Measurements from ENCODE around the gene MTA1. TPM values are rescaled to one million over a fixed set of nuclear protein-coding genes. Genes with fewer than 3 reads are reported as not detected.

The MTA1 gene
- total and polyA plus RNA-seq, 2 donors (not counting 1 experiment from before 2014, with no cell fraction given): 137 to 147 TPM

DNA sequence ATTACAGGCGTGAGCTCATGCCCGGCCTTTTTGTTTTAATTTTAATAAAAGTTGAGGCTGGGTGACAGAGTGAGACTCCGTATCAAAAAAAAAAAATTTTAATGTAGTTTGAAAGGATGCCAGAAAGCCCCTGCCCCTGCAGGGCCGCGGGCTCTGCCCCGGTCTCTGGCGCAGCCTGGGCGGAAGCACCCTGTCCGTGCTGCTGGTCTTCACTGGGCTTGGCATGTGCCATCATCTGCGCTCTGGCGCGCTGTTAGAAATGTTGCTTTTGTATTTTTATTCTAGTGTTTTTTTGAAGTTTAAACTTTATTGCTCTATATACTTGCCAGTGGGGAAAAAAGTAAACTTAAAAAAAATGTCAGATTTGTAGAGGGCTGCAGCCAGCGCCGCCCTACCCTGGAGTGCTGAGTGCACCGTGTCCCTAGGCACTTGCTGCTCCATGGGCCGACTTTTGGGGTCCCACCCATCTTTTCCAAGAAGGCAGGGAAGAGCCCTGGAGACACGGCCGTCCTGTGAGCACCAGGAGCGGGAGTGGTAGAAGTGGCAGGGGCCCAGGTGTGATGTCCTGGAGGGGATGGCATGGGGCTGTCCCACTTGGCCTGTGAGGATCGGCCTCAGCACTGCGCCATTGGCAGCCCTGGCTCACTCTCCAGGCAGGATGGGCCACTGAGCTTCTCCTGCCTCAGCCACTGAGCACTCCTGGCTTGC is 4.0 kb downstream of the MTA1 start:
- H3K9ac ChIP-seq (ENCODE audit: low read length): no peak overlapping the region
- no peak overlapping the region for H3K4me2 ChIP-seq (replicated peaks; ENCODE audit: low read depth, low read length, poor library complexity, severe bottlenecking)
- peaks cover 0 to 4% (median 0%) of the 10 kb centered on the region in 4 experiments for H3K27me3 ChIP-seq (replicated peaks in 1 of 4; ENCODE audit: control extremely low read depth in 1 of 4, control insufficient read depth in 3 of 4, insufficient read depth in 4 of 4, low read length in 3 of 4)
- TF ChIP-seq EZH2 (IDR thresholded peaks at IDR 0.05; ENCODE audit: borderline replicate concordance, insufficient read depth, low read depth, low read length, poor library complexity, severe bottlenecking): no peak
- TF ChIP-seq, protein P1, sequence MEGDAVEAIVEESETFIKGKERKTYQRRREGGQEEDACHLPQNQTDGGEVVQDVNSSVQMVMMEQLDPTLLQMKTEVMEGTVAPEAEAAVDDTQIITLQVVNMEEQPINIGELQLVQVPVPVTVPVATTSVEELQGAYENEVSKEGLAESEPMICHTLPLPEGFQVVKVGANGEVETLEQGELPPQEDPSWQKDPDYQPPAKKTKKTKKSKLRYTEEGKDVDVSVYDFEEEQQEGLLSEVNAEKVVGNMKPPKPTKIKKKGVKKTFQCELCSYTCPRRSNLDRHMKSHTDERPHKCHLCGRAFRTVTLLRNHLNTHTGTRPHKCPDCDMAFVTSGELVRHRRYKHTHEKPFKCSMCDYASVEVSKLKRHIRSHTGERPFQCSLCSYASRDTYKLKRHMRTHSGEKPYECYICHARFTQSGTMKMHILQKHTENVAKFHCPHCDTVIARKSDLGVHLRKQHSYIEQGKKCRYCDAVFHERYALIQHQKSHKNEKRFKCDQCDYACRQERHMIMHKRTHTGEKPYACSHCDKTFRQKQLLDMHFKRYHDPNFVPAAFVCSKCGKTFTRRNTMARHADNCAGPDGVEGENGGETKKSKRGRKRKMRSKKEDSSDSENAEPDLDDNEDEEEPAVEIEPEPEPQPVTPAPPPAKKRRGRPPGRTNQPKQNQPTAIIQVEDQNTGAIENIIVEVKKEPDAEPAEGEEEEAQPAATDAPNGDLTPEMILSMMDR (IDR thresholded peaks at IDR 0.05): no peak
- H3K4me3 ChIP-seq (ENCODE audit: control extremely low read depth in 1 of 5, extremely low read depth in 1 of 5, insufficient read depth in 1 of 5, low read depth in 2 of 5, low read length in 4 of 5): no peak overlapping the region
- peaks cover 27 to 31% of the 10 kb centered on the region in 2 donors for H3K4me1 ChIP-seq (ENCODE audit: control insufficient read depth in 2 of 2, insufficient read depth in 2 of 2, low read length in 2 of 2)
- no peak overlapping the region for H3K27ac ChIP-seq (ENCODE audit: low read length in 2 of 2)
- peaks cover 0 to 7% (median 0%) of the 10 kb centered on the region in 3 donors for H3K9me3 ChIP-seq (ENCODE audit: control extremely low read depth in 1 of 3, control insufficient read depth in 2 of 3, insufficient read depth in 1 of 3, low read length in 2 of 3)
- no peak overlapping the region for H2AFZ ChIP-seq (ENCODE audit: insufficient read depth, low read depth, low read length, poor library complexity, severe bottlenecking)
- intact Hi-C loops (cut with micrococcal nuclease): no loop called here
- DNase-seq (no peak), ATAC-seq (ENCODE audit: low read depth) (no peak)
- peaks cover 65% of the 10 kb centered on the region for H3K79me2 ChIP-seq (ENCODE audit: control insufficient read depth, insufficient read depth, low read length)
- Mint-ChIP-seq H3K27me3 (no peaks in the 10 kb centered on the region), H3K4me3 (no peak overlapping the region), H3K27ac (no peak overlapping the region), H3K4me1 (peaks cover 37% of the 10 kb centered on the region), H3K9me3 (ENCODE audit: insufficient read depth) (peaks cover 2% of the 10 kb centered on the region)
- ChIA-PET CTCF (no interaction called here), POLR2A (interaction anchor here (0.6 to 0.7 kb wide), 2 partner anchors 57 to 59 kb away, joined by 3 to 4 read pairs; no protein-coding TSS in a partner anchor)
- H3K36me3 ChIP-seq (replicated peaks in 1 of 2; ENCODE audit: control extremely low read depth in 1 of 2, control insufficient read depth in 1 of 2, extremely low read depth in 1 of 2, insufficient read depth in 2 of 2, low read length in 1 of 2): peaks cover 0 to 6% of the 10 kb centered on the region in 2 experiments
- H4K20me1 ChIP-seq (ENCODE audit: control insufficient read depth, insufficient read depth, low read length, poor library complexity, severe bottlenecking): peaks cover 52% of the 10 kb centered on the region
- 98% methylated on average over 18 of the region's 21 CpGs for WGBS (ENCODE audit: insufficient coverage)

DNA sequence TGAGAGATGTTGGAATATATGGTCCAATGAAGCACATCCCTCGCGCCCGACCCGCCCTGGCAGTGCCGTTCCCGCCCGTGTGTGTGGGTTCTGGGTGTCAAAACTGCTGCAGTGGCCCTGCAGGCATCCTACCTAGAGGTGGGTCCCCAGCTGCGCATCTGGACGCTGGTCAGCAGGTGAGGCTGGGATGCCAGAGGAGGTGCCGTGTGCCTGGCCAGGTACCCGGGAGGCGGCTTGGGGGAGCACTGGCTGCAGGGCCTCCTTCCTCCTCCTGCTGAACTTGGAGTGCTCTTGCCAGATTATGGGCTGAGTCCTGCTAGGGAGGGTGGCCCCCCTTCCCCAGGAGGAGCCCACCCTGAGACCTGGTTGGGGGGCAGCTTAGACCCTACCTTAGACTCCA is 5.2 kb downstream of the MTA1 start:
- H3K9ac ChIP-seq (ENCODE audit: low read length): no peak overlapping the region
- no peaks in the 10 kb centered on the region for H3K27me3 ChIP-seq (replicated peaks in 1 of 4; ENCODE audit: control extremely low read depth in 1 of 4, control insufficient read depth in 3 of 4, insufficient read depth in 4 of 4, low read length in 3 of 4)
- no peak overlapping the region for H3K4me3 ChIP-seq (ENCODE audit: control extremely low read depth in 1 of 5, extremely low read depth in 1 of 5, insufficient read depth in 1 of 5, low read depth in 2 of 5, low read length in 4 of 5)
- WGBS (ENCODE audit: insufficient coverage): 92% methylated on average over 12 of the region's 12 CpGs
- Mint-ChIP-seq H3K27ac (no peak overlapping the region), H3K9me3 (ENCODE audit: insufficient read depth) (peaks cover 2% of the 10 kb centered on the region), H3K4me3 (no peak overlapping the region), H3K27me3 (no peaks in the 10 kb centered on the region), H3K4me1 (peaks cover 32% of the 10 kb centered on the region)
- ATAC-seq (ENCODE audit: low read depth): no peak
- no peak overlapping the region for H3K27ac ChIP-seq (ENCODE audit: low read length in 2 of 2)
- H3K36me3 ChIP-seq (replicated peaks in 1 of 2; ENCODE audit: control extremely low read depth in 1 of 2, control insufficient read depth in 1 of 2, extremely low read depth in 1 of 2, insufficient read depth in 2 of 2, low read length in 1 of 2): peaks cover 0 to 6% of the 10 kb centered on the region in 2 experiments
- peaks cover 61% of the 10 kb centered on the region for H3K79me2 ChIP-seq (ENCODE audit: control insufficient read depth, insufficient read depth, low read length)
- CTCF ChIA-PET: no interaction called here
- POLR2A ChIA-PET: no interaction called here
- peaks cover 0 to 7% (median 0%) of the 10 kb centered on the region in 3 donors for H3K9me3 ChIP-seq (ENCODE audit: control extremely low read depth in 1 of 3, control insufficient read depth in 2 of 3, insufficient read depth in 1 of 3, low read length in 2 of 3)
- no peak for DNase-seq
- H3K4me2 ChIP-seq (replicated peaks; ENCODE audit: low read depth, low read length, poor library complexity, severe bottlenecking): no peak overlapping the region
- H2AFZ ChIP-seq (ENCODE audit: insufficient read depth, low read depth, low read length, poor library complexity, severe bottlenecking): no peak overlapping the region
- H3K4me1 ChIP-seq (ENCODE audit: control insufficient read depth in 2 of 2, insufficient read depth in 2 of 2, low read length in 2 of 2): peaks cover 20 to 23% of the 10 kb centered on the region in 2 donors
- intact Hi-C loops (cut with micrococcal nuclease): no loop called here
- TF ChIP-seq, protein P1 (IDR thresholded peaks at IDR 0.05): no peak
- TF ChIP-seq EZH2 (IDR thresholded peaks at IDR 0.05; ENCODE audit: borderline replicate concordance, insufficient read depth, low read depth, low read length, poor library complexity, severe bottlenecking): no peak
- H4K20me1 ChIP-seq (ENCODE audit: control insufficient read depth, insufficient read depth, low read length, poor library complexity, severe bottlenecking): peaks cover 54% of the 10 kb centered on the region
